Measurements from ENCODE around the gene NRAP. TPM values are rescaled to one million over a fixed set of nuclear protein-coding genes. Genes with fewer than 3 reads are reported as not detected.

Gene NRAP
- total RNA-seq, result not detected

DNA sequence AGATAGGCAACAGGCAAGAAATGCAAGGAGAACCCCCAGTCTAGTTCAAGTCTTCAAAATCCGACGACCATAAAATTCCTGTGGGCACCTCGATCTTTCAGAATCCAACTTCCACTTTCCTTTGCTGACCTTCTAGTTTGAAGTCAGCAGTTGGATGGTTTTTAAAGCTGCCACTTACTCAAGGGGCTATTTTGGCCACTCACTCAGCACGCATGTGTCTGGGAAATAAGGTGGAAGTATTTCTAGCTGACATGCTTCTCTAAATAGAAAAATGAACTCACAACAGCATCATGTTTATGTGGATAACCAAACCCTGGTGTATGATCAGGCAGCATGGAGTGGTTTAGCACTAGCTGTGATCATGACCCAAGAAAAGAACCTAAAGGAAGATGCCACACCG lies at the start of gene NRAP:
NRAP (minus strand) TSS at position 134 of the 400 bp plus-strand sequence. CDS start 159 bp downstream, outside the sequence.
- Histone ChIP-seq H3K9me3 (no peaks in the 10 kb centered on the region), H3K27ac (no peak within 1 kb of the TSS), H3K4me1 (ENCODE audit: control insufficient read depth in 1 of 2, low read depth in 2 of 2) (no peaks in the 10 kb centered on the region), H3K27me3 (replicated peaks; ENCODE audit: insufficient read depth) (no peaks in the 10 kb centered on the region), H3K4me3 (no peak within 1 kb of the TSS), H3K36me3 (no peaks in the 10 kb centered on the region)
- ATAC-seq (ENCODE audit: insufficient number of reproducible peaks, low FRiP score, low read depth), result no peak
- TF ChIP-seq, protein P1, sequence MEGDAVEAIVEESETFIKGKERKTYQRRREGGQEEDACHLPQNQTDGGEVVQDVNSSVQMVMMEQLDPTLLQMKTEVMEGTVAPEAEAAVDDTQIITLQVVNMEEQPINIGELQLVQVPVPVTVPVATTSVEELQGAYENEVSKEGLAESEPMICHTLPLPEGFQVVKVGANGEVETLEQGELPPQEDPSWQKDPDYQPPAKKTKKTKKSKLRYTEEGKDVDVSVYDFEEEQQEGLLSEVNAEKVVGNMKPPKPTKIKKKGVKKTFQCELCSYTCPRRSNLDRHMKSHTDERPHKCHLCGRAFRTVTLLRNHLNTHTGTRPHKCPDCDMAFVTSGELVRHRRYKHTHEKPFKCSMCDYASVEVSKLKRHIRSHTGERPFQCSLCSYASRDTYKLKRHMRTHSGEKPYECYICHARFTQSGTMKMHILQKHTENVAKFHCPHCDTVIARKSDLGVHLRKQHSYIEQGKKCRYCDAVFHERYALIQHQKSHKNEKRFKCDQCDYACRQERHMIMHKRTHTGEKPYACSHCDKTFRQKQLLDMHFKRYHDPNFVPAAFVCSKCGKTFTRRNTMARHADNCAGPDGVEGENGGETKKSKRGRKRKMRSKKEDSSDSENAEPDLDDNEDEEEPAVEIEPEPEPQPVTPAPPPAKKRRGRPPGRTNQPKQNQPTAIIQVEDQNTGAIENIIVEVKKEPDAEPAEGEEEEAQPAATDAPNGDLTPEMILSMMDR (IDR thresholded peaks at IDR 0.05), result no peak
- no peak for DNase-seq (ENCODE audit: low spot score)

DNA sequence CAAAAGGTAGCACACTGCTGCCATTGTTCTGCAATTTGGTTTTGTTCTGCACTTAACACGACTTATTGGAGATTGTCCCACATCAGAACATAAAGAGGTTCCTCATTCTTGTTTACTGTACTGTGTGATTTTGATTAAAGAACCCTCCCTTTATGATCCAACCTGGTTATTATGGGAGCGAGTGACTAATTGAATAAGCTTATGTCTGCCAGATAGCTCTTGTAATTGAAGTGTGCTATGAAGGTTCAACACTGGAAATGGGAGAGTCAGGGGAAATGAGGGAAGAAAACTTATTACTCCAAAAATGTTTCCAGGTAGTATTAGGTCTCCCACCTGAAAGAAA lies 49.8 kb upstream of the NRAP start:
- ATAC-seq (ENCODE audit: insufficient number of reproducible peaks, low FRiP score, low read depth) (no peak), DNase-seq (ENCODE audit: low spot score) (no peak)
- no peak overlapping the region for H3K27ac ChIP-seq
- peaks cover 0 to 22% of the 10 kb centered on the region in 2 donors for H3K4me1 ChIP-seq (ENCODE audit: control insufficient read depth in 1 of 2, low read depth in 2 of 2)
- no peaks in the 10 kb centered on the region for H3K9me3 ChIP-seq
- no peaks in the 10 kb centered on the region for H3K27me3 ChIP-seq (replicated peaks; ENCODE audit: insufficient read depth)
- H3K4me3 ChIP-seq, result no peak overlapping the region
- H3K36me3 ChIP-seq, result no peaks in the 10 kb centered on the region
- TF ChIP-seq, protein P1 (IDR thresholded peaks at IDR 0.05), result no peak

- no peak overlapping the region for H3K4me3 ChIP-seq
- TF ChIP-seq, protein P1 (IDR thresholded peaks at IDR 0.05), result no peak
- no peak for ATAC-seq (ENCODE audit: insufficient number of reproducible peaks, low FRiP score, low read depth)
- H3K36me3 ChIP-seq, result no peaks in the 10 kb centered on the region
- H3K9me3 ChIP-seq, result no peaks in the 10 kb centered on the region
- H3K27ac ChIP-seq, result no peak overlapping the region
- peaks cover 0 to 22% of the 10 kb centered on the region in 2 donors for H3K4me1 ChIP-seq (ENCODE audit: control insufficient read depth in 1 of 2, low read depth in 2 of 2)
- DNase-seq (ENCODE audit: low spot score), result no peak
- H3K27me3 ChIP-seq (replicated peaks; ENCODE audit: insufficient read depth), result no peaks in the 10 kb centered on the region
These were observed 49.2 kb upstream of the NRAP start for GRCh38 chr10:113712755-113713639.

GRCh38 chr10:113712024-113712423 lies 48.2 kb upstream of the NRAP start:
- H3K27ac ChIP-seq, result no peak overlapping the region
- DNase-seq (ENCODE audit: low spot score), result no peak
- TF ChIP-seq, protein P1 (IDR thresholded peaks at IDR 0.05), result no peak

GRCh38 chr10:113711142-113711541 lies 47.3 kb upstream of the NRAP start:
- Histone ChIP-seq H3K27me3 (replicated peaks; ENCODE audit: insufficient read depth) (no peaks in the 10 kb centered on the region), H3K4me3 (no peak overlapping the region), H3K4me1 (ENCODE audit: control insufficient read depth in 1 of 2, low read depth in 2 of 2) (peaks cover 0 to 22% of the 10 kb centered on the region in 2 donors), H3K27ac (no peak overlapping the region), H3K36me3 (no peaks in the 10 kb centered on the region), H3K9me3 (no peaks in the 10 kb centered on the region)
- ATAC-seq (ENCODE audit: insufficient number of reproducible peaks, low FRiP score, low read depth) (no peak), DNase-seq (ENCODE audit: low spot score) (no peak)
- TF ChIP-seq, protein P1 (IDR thresholded peaks at IDR 0.05), result no peak

More at GRCh38 chr10:113712024-113712423, 48.2 kb upstream of the NRAP start:
- Histone ChIP-seq H3K36me3 (no peaks in the 10 kb centered on the region), H3K27me3 (replicated peaks; ENCODE audit: insufficient read depth) (no peaks in the 10 kb centered on the region), H3K4me3 (no peak overlapping the region), H3K9me3 (no peaks in the 10 kb centered on the region), H3K4me1 (ENCODE audit: control insufficient read depth in 1 of 2, low read depth in 2 of 2) (peaks cover 0 to 22% of the 10 kb centered on the region in 2 donors)
- ATAC-seq (ENCODE audit: insufficient number of reproducible peaks, low FRiP score, low read depth), result no peak

Measured in thoracic aorta (tissue), 2 donors.